HG03108 (cell line): ENCODE data around the gene CPM.
"Not testable (repeated sequence)": the region's sequence is repeated elsewhere in the genome, so short reads cannot be mapped to it uniquely, and the experiment has no call there.

Experiments used
- ATAC-seq: cut with Tn5 transposase; IDR thresholded peaks from one replicate; pipeline ENCODE4 v1.9.1; 2021; ENCODE audit warnings: moderate library complexity; ENCODE audit not compliant: unreplicated experiment

CPM gene

DNA sequence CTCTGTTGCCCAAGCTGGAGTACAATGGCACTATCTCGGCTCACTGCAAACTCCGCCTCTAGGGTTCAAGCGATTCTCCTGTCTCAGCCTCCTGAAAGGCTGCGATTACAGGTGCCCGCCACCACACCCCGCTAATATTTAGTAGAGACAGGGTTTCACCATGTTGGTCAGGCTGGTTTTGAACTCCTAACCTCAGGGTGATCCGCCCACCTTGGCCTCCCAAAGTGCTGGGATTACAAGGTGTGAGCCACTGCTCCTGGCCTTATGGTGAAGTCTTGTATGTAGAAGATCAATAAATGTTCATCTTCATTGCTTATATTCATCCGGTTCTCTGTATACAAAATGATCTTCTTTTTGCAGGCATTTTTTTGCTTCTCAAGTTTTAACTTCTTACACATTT lies 77.2 kb downstream of the CPM start:
- no peak for ATAC-seq

GRCh38 chr12:68855111-68855510 lies 77.9 kb downstream of the CPM start:
- no peak for ATAC-seq

DNA sequence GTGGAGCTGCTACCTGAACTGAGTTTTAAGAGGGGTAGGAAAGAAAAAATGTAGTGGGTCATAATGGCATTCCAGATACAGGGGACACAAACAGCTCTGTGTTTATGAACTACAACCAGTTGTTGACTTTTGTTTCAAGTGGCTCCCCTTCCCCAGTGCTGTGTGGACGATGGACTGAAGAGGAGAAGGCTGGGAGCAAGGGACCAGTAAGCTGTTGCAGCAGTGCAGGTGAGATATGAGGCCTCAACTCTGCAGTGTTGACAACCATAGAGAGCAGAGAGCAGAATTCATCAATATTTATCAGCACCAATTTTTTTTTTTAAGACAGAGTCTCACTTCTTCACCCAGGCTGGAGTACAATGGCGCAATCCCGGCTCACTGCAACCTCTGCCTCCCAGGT lies 78.4 kb downstream of the CPM start:
- no peak for ATAC-seq

DNA sequence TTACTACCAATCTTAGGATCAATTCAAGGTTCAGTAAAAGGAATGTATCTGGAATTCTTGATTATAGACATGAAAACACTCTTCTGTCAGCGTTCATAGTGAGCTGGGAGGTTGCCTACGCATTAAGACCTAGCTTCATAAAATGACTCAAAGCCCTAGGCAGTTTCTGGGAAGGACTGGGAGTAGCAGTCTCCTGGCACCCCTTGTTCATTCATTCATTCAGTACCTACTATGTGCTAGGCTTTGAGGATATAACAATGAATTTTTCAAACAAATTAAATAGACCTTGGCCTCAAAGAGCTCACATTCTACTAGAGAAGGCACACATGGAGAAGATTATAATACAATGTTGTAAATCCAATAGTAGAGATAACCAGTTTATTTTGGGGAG lies 78.9 kb downstream of the CPM start:
- ATAC-seq = no peak

DNA sequence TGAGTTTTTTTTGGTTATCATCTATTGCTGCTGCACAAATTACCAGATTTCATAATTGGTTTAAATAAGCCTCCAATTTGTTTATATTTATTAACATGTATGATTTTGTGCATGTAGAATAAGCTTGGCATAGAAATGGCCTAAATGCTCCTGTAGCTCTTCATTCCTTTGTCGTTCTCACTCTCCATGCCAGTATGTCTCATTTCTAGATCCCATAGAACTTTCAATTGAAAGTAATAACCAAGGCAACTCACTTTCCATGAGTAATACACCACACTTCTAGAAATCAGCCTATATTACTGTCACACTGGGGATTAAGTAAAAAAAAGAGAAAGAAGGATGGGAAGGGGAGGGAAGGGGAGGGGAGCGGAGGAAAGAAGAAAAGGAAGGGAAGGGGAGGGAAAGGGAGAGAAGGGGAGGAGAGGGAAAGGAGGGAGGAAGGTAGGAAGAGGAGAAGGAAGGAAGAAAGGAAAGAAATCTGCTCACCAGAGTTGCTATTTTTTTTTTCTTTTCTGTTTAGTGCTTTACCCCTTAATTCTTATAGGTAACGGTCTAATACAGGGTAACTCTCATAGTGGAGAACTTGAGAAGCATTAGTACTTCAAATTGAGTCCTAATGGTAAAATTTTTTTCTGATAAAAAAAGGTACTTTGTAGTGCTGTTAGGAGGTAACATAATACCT lies 79.4 kb downstream of the CPM start:
- no peak for ATAC-seq

- no peak for ATAC-seq
Observed at GRCh38 chr12:68851592-68852306, 81.2 kb downstream of the CPM start.

DNA sequence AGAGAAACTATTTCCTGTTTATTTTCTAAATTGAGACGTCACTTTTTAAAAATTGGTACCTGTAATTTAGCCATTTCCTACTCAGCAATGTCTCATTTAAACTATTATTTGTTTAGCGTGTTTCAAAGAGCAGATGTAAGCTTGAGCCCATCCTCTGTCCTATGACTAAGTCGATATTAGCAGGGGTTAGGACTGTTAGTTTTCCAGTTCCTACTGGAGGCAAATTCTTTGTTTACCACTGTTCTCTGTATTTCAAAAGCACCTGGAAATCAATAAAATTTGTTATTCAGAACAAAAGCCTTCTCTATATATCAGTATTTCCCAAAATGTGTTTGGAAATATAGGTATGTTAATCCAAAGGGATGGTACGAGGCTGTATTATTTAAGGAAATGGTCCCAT lies 82.6 kb downstream of the CPM start:
- ATAC-seq = no peak

DNA sequence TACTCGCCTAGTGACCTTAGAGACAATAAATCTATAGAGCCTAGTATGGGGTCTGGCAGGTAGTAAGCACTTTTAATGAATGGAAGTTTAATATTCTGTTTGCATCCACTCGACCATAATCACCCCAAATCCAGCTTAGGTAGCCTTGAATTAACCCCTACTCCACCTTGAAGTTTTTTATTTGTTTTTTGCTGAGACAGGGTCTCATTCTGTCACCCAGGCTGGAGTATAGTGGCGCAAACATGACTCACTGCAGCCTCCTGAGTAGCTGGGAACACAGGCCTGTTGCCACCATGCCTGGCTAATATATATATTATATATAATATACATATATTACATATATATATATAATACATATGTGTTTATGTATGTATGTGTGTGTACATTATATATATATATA lies 86.2 kb downstream of the CPM start:
- ATAC-seq = no peak

- ATAC-seq = no peak
Observed at GRCh38 chr12:68844788-68845695, 87.9 kb downstream of the CPM start.

DNA sequence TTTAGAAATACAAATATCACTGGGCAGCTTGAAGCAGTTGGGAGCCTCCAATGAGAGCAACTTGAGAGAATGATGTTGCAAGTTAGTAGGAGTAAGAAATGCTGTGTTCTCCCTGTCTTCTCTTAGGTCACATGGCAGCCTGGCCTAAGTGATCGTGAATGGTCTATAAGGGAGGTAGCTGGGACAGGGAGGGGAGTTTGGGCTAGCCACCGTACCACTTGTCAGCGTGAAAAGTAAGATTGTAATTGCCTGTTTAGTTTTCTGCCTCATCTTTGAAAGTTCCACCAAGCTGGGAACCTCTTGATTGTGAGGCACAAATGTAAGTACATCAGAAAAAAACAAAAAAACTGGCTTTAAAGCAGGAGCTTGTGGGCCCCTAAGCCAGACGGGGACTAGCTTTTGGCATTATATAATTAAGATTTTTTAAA lies 88.6 kb downstream of the CPM start:
- no peak for ATAC-seq

DNA sequence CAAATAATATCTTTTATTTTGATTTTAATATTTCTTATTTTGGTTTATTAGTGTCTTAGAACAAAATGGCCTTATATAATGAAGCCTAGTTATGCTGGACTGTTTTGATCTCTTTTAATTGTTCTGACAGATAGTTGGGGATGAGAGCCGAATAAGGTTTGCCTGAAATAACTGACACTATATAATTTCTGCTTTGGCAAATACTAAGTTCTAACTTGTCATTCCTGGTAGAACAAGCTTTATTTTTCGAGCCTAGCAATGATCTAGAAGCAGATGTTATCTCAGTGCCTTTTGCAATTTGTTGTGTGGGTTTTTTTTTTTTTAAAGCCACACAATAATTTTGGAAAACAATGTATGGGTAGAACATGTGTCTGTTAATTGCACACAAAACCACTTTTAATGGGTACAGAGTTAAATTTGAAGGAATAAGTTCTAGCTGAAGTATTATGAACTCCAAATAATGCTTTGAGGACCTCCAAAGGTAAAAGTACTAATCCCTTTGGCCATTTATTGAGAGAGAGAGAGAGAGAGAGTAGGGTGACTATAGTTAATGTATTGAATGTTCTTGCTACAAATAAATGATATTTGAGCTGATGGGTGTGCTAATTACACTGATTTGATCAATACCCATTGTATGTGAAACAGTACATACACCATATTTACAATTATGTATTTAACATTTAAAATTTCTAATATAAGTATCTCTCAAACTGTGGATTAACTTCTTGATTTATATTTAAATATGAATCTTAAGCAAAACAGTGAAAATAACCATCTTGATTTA lies 90.0 kb downstream of the CPM start:
- no peak for ATAC-seq

- ATAC-seq = no peak
Observed at GRCh38 chr12:68842123-68842522, 90.8 kb downstream of the CPM start.

GRCh38 chr12:68841717-68842116 lies 91.3 kb downstream of the CPM start:
- no peak for ATAC-seq

DNA sequence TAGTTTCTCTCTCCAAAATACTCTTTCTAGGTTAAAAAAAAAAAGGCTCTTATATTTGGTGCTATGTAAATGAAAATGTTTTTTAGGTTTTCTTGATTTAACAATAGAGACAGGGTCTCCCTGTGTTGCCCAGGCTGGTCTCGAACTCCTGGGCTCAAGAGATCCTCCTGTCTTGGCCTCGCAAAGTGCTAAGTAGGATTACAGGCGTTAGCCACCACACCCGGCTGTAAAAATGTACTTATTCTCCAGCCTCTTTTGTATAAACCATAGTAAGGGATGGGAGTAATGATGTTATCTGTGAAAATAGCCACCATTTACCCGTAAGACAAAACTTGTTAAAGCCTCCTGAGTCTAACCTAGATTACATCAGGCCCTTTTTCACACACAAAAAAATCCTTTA lies 91.8 kb downstream of the CPM start:
- not testable (repeated sequence) for ATAC-seq

GRCh38 chr12:68839183-68840147 lies 93.5 kb downstream of the CPM start:
- no peak for ATAC-seq

DNA sequence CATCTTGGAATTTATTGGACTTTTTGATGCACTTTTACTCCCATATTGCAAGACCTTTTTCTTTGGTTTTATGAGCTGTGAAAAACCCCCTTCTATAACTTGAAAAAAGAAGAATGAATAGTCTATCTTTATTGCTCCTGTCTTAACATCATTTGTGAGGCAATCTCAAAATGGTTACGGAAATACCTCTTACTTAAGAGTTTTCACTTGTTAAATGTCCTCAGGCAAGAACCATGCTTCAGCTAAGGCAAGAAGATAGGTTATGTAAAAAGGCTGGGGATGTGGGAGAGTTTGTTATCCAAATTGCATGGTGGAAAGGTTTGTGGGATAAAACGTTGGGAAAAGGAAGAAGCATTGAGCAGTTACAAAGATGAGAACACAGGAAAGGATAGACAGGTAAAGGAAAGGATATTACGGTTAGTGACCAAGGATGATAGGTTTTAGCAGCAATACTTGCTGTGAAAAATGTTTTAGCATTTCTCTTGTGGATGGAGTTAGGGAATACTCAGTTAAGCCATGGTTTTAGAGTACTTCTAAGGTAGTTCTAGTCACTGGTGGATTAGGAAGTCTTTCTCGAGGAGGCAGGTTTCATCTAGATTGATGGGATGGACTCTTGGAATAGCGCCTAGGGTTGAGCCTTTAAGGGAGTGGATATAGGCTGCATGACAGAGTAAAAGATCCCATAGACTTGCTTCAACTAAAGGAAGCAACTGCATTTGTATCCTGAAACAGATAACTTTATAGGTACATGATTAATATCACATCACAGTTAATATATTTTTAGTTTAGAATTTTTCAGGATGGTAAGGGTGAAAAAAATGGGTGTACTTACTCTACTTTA lies 94.7 kb downstream of the CPM start:
- no peak for ATAC-seq

- no peak for ATAC-seq
Observed at GRCh38 chr12:68837215-68837614, 95.8 kb downstream of the CPM start.

DNA sequence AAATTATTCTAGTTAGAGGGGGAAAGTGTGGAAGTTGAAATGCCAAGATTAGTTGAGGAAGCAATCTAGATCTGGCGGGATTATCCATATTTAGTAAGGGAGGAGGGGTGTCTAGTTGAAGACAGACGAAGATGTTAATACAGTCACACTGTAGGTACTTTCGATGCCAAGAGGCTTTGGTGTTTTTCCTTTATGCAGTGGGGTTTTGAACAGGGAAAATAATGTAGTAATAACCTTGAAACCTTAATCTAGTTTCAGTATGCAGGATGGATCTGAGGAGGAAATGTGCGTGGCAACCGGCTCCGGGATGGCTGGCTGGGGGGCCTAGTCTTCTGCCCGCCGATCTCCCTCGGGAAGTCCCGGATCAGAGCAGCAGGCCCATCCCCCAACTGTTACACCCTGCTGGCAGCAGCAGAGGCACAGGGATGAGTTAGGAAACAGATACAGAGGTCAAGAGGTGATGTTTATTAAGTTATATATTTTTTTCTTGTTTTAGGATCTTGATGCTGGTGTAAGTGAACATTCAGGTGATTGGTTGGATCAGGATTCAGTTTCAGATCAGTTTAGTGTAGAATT lies 97.5 kb downstream of the CPM start:
- ATAC-seq = no peak

GRCh38 chr12:68833508-68833907 lies 99.5 kb downstream of the CPM start:
- no peak for ATAC-seq
